ENCODE measurements around the gene FGF18.

FGF18 gene

DNA sequence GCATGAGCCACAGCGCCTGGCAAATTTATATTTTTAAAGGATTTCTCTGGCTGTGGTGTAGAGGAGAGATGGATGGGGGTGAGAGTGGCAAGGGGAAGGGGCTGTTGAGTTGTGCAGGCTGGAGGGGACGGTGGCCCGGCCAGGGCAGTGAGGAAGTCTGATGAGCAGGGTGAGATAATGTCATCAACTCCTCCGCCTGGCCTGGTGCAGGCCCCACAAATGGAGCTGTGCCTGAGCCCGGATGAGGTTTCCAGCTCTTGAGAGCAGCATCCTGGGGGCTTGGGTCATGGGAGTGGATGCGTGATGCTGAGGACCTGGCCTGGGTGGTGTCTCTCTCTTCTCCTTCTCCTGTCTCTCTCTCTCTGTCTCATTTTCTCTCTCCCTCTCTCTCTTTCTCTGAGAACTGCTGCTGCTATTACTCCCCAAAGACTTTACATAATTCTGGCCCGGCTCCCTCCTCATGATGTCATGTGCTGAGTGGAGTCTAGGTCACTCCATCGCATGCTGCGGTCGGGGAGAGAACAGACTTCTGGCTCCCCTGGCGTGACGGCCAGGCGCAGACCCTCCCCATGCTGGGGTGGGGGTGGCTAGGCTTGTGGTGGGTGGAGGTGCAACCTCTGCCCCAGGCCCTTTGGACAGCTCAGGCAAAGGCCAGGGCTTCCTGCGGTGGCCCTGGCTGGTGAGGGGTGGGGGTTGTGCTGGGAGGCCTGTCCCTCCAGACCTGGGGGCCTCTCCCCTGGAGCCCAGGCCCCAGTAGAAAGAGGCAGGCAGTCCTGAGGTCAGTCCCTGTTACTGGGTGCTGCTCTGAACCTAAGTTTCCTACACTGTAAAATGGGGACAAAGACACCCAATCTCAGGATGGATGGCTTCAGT, 26.4 kb downstream of the FGF18 start:
- DNase-seq, result no peak

DNA sequence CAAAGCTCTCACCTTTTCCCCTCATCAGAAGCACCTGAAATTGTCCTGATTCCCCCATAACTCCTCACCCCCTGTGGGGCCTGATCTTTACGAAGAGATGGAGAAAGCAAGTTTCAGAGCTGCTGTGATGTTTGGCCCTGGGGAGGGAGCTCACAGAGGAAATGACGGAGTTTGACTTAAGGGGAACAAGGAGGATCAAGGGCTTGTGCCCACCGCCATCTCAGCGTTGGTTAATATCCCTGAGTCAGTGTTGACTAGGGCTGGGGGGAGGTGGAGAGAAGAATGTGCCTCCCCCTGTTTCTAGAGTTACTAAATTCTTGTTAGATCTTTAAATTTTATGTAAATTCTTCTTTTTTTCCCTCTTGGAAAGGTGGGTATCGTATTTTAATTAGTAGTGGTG, 27.8 kb downstream of the FGF18 start:
- no peak for DNase-seq

GRCh38 chr5:171449426-171449825, 30.0 kb downstream of the FGF18 start:
- DNase-seq, result no peak

DNA sequence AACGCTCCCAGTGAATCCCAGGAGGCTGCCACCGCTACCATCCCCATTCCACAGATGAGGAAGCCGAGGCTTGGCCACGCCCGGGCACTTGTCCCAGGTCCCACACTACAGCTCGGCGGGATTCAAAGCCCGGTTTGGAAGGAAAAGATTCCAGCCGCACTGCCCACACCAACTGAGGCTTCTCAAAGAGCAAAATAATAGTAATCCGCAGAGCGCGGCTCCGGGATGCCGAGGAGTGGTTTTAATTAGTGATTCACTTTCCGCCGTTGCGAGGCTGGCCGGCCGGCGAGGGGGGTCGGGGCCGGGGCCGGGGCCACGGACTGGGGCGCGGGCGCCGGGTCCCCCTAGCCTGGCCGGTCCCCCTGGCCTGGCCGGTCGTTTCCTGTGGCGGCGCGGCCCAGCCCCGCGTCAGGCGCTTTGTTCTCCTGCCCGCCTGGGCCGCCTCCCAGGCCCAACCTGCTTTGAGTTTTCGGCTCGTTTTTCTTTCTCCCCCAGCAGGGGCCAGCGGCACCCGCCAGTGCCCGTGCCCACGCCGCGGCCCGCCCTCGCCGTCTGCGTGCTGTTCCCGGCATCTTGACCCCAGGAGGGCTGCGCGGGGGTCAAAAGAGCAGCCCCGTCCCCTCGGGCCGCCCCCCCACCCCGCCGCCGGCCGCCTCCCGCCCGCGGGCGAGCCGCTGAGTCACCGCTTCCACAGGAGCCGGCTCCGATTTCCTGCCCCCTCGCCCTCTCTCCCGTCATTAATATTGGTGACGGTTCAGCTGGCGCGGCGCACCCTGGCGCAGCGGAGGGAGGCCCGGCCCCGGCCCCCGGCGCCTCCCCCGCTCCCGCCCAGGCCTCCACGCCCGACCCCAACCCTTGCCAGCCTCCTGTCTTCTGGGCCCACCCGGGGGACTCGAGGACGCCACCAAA, 31.2 kb downstream of the FGF18 start:
- no peak for DNase-seq

- no peak for DNase-seq
Measured at GRCh38 chr5:171451421-171451820, 32.0 kb downstream of the FGF18 start.

- DNase-seq, result no peak
Measured at GRCh38 chr5:171453056-171453725, 33.7 kb downstream of the FGF18 start.

DNA sequence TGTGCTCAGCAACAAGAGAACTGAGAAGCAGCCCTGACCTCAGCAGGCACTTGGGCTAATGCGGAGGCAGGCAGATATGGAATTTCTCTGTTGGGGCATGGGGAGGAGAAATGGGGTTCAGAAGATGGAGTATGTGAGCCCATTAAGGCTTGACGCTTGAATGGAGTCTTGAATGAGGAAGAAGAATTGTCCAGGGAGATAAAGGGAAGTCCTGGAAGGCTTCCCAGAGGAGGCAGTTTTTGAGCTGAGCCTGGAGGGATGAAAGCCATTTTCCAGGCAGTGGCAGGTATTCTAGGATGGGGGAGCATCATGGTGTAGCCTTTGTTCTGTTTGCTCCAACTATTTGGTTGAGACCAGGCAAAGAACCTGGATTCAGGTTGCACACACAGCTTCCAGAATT, 34.5 kb downstream of the FGF18 start:
- no peak for DNase-seq

DNA sequence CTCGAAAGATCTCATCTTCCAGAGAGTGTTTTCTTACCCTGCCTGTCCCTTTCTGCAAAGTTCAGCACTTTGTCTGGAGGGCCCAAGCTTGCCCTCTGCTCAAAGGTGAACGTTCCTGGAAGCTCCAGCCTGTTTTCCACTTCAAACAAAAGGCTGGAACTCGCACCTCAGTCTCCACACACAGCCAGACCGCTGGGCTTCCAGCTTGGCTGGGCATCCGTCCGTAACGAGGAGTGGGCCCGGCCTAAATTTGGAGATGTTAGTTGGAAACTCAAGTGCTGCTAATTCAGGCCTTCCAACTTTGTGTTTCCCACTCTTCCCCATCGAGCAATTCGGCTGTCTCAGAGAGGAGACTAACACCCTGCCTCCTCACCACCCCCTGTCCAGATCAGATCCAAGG, 35.1 kb downstream of the FGF18 start:
- DNase-seq, result no peak

GRCh38 chr5:171455522-171455921, 36.1 kb downstream of the FGF18 start:
- no peak for DNase-seq

- no peak for DNase-seq
Measured at GRCh38 chr5:171457208-171457981, 37.9 kb downstream of the FGF18 start.

DNA sequence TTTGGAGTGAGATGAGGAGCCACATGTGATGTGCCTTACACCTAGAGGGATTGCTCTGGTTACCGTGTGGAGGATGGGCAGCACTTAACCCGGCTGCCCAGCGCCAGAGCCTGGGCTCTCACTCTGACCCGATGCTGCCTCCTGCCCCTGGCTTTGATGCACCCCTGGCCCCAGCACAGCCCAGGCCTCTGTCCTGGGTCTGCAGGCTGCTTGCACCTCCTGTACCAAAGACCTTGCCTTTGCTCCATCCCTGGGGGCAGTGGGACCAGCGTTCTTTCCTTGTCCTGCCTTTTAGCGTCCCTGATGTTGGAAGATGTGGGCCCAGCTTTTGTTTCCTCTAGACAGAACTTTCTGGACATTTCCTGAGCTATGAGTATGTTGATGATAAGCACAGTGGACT, 40.4 kb downstream of the FGF18 start:
- no peak for DNase-seq

GRCh38 chr5:171462136-171462927, 42.9 kb downstream of the FGF18 start:
- DNase-seq, result no peak

DNA sequence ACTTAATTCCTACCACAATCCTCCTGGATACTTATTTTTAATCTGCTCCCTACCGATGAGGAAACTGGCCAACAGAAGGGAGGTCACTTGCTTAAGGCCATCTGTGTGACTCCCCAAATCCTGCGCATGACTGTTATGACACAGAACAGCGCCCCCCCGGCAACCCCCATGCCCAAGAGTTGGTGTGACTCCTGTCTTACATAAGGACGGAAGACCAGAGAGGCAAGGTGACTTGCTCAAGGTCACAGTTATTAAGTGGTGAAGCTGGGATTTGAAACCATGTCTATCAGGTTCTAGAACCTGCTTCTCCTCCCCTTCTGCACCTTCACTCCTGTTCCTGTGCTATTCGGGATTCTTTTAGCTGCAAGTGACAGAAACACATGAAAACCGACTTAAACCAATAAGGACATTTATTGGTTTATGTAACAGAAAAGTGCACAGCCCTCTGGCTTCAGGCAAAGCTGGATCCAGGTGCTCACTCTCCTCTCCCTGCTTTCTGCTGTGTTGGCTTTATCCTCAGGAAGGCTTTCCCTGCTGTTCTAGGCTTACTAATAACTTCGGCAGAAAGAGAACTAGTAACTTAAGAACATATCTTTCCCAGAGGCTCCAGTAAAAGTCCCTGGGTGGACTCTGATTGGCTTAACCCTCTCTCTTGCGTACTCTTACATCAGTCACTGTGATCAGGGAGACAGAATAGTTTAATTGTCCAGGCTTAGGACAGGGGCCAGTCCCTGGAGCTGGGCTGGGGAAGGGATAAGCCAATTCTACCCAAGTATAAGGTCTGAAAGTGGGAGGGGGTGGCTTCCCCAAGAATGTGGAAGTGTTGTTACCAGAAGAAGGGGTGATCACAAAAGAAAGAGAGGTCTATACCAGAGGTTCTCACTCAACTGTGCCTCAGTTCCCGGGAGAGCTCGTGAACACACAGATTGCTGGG, 43.7 kb downstream of the FGF18 start:
- no peak for DNase-seq

DNA sequence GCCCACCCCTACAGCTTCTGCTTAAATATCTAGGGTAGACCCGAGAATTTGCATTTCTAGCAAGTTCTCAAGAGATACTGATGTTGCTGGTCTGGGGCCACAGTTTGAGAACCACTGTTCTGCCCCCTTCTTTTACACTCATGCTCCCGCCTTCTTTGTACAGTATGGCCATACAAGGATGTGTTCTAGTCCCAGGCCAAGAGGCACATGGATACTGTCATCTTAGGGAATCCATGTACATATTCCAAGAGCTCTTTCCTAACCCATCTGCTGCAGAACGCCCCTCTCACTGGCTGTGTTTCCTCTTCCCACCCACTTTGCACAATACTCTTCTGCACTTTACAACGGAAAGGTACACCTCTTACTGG, 44.4 kb downstream of the FGF18 start:
- no peak for DNase-seq

- DNase-seq, result no peak
Measured at GRCh38 chr5:171464829-171465228, 45.4 kb downstream of the FGF18 start.

DNA sequence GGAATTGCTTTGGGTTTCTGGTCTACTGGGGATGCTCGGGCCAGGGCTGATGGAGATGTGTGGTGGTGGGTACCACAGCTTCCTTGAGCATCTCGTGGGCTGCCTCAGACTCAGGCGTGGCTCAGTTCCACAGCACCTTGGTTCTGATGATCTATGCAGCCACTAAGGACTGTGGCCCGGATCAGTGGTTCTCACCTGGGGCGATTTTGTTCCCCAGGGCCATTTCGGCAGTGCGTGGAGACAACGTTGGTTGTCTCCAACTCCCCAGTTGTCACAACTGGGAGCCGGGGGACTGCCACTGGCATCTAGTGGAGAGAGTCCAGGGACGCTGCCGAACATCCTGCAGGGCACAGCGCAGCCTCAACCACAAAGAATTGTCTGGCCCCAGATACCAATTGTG, 47.7 kb downstream of the FGF18 start:
- no peak for DNase-seq

DNA sequence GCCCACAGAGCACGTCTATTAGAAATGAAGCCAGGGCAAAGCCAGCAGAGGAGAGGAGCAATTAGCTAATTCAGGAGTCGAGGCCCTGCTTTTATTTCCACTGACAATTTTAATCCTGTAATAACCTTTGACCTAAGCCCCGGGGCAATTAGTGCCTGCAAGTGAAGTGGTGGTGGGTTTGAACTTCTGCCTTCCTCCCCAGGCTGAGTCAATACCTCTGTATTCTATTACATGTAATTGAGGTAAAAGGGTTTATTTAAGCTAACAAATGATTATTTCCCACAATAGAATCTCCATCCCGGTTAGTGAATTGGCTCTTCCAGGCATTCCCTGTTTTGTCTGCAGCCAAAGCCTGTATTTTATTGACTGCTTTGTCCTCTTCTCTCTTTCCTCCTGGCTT, 49.9 kb downstream of the FGF18 start:
- DNase-seq, result peak; percentile 67

- no peak for DNase-seq
Measured at GRCh38 chr5:171470420-171470819, 51.0 kb downstream of the FGF18 start.

- DNase-seq, result no peak
Measured at GRCh38 chr5:171474230-171474813, 54.9 kb downstream of the FGF18 start.

- no peak for DNase-seq
Measured at GRCh38 chr5:171475596-171475995, 56.1 kb downstream of the FGF18 start.
